ENCODE results near the gene DNAL1. TPM values are rescaled to one million over a fixed set of nuclear protein-coding genes. Genes with fewer than 3 reads are reported as not detected.

DNAL1 gene
- total RNA-seq: 7.5 and 11.0 TPM in 2 replicates

DNA sequence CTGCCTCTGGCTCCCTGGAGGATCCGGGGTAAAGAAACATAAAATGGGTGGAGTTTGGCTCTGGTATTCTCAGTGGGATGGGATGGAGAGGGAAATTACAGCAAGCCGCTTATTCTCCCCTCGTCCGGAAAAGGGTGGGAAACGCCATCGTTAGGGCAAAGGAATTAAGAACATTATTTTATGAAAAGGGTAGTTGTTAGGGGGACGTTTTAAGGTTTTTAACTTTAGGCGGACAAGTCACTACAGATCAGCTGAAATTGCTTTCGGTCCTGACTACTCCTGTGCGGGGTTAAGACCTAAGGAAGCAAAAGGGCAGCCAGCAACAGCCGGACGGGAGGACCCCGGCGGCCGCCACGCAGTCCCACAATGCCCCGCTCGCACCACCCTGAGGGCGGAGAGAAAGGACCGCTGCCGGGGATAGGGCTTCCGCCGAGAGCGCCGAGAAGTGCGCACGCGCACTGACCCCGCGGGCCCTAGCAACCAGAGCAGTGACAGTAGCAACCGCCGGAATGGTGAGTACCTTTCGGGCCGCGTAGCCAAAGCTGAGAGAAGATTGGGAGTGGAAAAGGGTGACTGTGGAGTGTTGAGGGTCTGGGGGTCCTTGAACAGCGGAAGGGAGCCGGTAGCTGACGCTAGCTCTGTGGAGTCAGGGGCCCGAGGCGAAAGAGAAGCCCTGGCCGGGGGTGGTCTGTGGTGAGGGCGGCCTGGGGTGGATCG lies at the start of gene DNAL1:
Gene DNAL1 (plus strand): TSS at position 456 of the 717 bp plus-strand sequence. CDS start 54 bp downstream, at position 510.

GRCh38 chr14:73612339-73613045 lies 32.3 kb upstream of the DNAL1 start, which contains the start of gene ACOT6:
Gene ACOT6 (plus strand): TSS chr14:73612517. CDS start chr14:73612572, 55 bp downstream.

DNA sequence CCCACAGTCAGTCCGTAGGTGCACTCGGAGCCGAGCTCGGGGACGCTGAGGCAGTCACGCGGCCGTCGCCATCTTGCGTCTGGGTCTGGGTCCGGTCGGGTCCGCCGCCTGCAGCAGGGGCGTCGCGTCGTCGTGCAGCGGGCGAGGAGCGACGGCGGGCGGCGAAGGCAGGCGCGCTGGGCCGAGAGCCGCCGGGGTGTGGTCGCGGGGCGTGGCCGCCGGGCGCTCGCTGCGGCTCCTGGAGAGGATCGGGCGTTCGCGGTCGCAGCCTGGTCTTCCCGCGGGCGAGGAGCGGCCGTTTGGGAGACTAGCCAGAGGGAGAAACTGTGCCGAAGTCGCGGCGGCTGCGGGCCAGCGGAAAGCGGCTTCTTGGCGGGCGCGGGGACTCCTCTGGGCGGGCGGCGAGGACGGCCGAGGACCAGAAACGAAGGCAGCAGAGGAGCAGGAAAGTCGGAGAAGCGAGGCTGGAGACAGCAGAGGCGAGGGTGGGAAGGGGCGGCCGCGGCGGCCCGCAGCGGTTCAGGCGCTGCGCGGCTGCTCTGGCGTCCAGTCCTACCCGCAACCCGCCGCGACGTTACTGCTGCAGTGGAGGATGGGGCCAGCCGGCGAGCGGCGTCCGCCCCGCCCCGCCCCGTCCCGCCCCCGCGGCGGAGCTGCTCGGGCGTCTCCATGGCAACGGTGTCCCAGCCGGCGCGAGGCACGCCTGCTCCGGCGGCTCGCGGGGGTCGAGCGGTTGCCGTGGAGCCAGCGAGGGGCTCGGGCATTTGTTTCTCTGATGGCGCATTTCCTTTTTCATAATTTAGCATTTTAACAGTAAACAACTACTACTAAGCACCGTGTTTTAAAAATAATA lies 69.2 kb downstream of the DNAL1 start, which contains the start of gene PNMA1:
Gene PNMA1 (minus strand): TSS at position 582 of the 853 bp plus-strand sequence. CDS start 745 bp downstream, outside the sequence.

Other genes with a start within 250 kb of the DNAL1 start
- 29.3 and 46.4 TPM in 2 replicates for gene NUMB, start 186.4 kb upstream of the DNAL1 start, total RNA-seq
- 13.8 and 25.1 TPM in 2 replicates for gene RIOX1, start 154.1 kb upstream of the DNAL1 start, total RNA-seq
- gene ACOT1, start 107.8 kb upstream of the DNAL1 start, total RNA-seq: 1.7 and 4.5 TPM in 2 replicates
- 0.19 and 0.28 TPM in 2 replicates for gene HEATR4, start 86.0 kb upstream of the DNAL1 start, total RNA-seq
- 23.8 and 30.2 TPM in 2 replicates for gene ACOT2, start 75.8 kb upstream of the DNAL1 start, total RNA-seq
- gene ACOT4, start 53.1 kb upstream of the DNAL1 start, total RNA-seq: 0.77 and 1.4 TPM in 2 replicates
- 0.28 TPM in 1 of 2 replicates, not detected in the other for gene ACOT6, start 32.5 kb upstream of the DNAL1 start, total RNA-seq
- 16.1 and 21.3 TPM in 2 replicates for gene PNMA1, start 69.4 kb downstream of the DNAL1 start, total RNA-seq
- 3.3 and 9.6 TPM in 2 replicates for gene PTGR2, start 206.8 kb downstream of the DNAL1 start, total RNA-seq
- gene ZNF410, start 241.9 kb downstream of the DNAL1 start, total RNA-seq: 78.8 and 102 TPM in 2 replicates

Measured in regular cardiac myocyte (primary cell).